HG03066 (cell line): Measurements from ENCODE around the gene ULK4.
"Not testable (repeated sequence)": the region's sequence is repeated elsewhere in the genome, so short reads cannot be mapped to it uniquely, and the experiment has no call there.

Experiments used
- ATAC-seq: cut with Tn5 transposase; IDR thresholded peaks from one replicate; pipeline ENCODE4 v1.9.1; 2021; ENCODE audit warnings: low read depth; ENCODE audit not compliant: unreplicated experiment

Gene ULK4

DNA sequence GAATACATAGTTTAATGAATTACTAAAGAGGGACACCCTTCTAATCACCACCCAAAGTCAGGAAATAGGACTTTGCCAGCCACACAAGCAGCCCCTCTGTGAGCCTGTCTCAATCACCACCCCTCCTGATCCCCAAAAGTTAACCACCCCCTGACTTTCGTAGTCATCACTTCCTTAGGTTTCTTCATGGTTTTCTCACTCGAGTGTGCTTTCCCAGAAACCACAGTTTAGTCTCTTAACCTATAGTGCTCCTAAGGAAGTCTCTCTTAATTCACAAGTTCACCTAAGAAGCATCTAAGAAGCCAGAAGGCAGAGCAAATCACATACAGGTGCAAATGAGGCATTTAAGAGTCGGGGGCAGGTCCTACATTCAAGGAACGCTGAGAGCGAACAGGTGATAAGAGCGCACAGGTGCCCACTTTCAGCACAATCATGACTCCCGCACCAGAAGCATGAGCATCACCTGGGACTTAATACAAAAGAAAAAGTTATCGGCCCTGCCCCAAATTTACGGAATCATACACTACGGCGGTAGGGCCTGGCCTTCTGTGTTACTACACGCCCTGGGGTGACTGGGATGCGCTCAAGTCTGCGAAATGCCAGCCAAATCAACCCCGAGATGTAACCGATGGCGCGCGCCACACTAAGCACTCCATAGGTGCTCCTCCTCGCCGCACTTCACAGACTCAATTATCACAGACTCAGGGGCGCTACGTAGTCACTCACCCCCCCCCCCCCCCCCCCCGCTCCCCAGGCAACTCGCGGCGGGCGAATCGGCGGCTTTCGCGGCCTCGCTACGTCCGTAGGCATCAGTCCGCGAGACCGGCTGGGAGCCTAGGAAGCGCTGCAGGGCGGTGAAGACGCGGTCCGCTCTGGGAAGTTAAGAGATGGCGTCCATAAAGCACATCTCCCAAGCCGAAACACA lies 815 bp downstream of the ULK4 start:
- ATAC-seq, result peak; percentile 12

GRCh38 chr3:41956574-41956973 lies 5.3 kb downstream of the ULK4 start:
- ATAC-seq, result no peak

GRCh38 chr3:41955192-41955591 lies 6.7 kb downstream of the ULK4 start:
- no peak for ATAC-seq

GRCh38 chr3:41943311-41943843 lies 18.5 kb downstream of the ULK4 start:
- ATAC-seq, result no peak

- no peak for ATAC-seq
Measured at GRCh38 chr3:41940393-41940792, 21.5 kb downstream of the ULK4 start.

DNA sequence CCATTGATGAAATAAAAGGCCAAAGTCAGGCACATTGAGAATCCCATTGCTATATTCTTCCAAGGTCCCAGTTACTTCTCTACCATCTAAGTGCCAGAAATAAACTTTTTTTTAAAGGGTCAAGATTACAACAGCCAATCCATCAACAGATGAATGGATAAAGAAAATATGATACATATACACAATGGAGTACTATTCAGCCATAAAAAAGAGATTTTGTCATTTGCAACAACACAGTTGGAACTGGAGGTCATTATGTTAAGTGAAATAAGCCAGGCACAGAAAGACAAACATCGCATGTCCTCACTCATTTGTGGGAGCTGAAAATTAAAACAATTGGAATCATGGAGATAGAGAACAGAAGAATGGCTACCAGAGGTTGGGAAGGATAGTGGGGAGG lies 25.5 kb downstream of the ULK4 start:
- ATAC-seq, result no peak

- no peak for ATAC-seq
Measured at GRCh38 chr3:41933154-41933676, 28.7 kb downstream of the ULK4 start.

DNA sequence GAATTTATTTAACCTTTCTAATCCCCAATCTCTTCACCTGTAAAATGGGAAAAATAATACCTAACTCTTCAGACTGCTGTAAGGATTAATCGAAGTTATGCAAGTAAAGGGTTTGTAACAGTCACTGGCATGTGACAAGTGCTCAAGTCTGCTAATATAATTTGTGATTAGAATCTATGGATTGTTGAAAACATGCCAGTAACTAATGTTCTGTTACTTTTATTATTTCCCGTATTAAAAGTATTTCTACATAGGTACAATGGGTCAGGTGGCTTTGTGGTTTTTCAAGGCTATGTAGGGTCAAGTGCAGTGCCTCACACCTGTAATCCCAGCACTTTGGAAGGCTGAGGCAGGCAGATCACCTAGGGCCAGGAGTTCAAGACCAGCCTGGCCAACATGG lies 29.4 kb downstream of the ULK4 start:
- no peak for ATAC-seq

GRCh38 chr3:41920406-41920965 lies 41.4 kb downstream of the ULK4 start:
- no peak for ATAC-seq

DNA sequence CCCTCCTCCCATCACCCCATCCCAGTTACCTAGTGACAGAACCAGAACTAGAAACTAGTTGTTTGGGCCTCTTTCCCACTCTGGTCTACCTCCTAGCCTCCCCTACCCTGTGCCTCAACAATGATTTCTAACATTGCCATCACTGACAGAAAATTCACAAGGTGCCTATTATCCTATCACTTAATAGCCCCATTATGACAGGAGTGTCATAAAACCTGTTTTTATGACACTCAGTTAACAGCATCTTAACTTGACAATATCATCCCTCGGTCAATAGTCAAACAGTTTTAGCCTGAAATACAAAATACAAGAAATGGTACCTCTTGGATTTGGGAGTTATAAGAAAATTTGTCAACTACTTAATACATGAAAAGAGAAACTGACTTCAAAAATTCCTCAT lies 46.5 kb downstream of the ULK4 start:
- no peak for ATAC-seq

DNA sequence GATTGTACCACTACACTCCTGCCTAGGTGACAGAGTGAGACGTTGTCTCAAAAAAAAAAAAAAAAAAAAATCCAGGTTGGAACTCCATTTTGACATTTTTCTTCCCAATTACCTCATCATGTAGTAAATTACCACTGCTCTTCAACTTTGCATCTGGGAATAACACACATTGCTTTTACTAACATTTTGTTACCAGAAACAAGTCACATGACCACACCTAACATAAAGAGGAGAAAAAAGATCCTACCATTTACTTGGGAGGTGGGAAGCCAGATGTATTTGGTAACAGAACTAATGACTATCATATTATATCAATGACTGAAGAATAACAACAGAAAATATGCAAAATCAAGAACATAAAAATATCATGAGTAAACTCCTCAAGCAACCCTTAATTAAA lies 49.6 kb downstream of the ULK4 start:
- no peak for ATAC-seq

GRCh38 chr3:41907330-41908073 lies 54.4 kb downstream of the ULK4 start:
- ATAC-seq, result no peak

DNA sequence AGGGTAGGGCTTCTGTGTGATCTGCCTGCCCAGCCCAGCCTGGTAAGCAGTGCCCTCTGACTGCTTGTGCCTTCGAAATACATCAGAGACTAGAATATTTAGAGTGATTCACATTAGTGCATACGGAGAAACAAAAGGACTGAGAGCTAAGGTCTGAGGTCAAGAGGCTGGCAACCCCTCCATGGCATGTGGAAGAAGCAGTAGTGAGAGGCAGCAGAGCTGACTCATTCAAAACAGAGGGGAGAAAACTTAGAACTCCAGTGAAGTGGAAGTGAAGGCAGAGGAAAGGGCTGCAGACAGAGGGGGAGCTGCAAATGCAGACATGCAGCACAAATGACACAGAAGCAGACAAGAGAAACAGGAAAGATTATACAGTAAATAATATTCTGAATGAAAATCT lies 61.6 kb downstream of the ULK4 start:
- no peak for ATAC-seq

DNA sequence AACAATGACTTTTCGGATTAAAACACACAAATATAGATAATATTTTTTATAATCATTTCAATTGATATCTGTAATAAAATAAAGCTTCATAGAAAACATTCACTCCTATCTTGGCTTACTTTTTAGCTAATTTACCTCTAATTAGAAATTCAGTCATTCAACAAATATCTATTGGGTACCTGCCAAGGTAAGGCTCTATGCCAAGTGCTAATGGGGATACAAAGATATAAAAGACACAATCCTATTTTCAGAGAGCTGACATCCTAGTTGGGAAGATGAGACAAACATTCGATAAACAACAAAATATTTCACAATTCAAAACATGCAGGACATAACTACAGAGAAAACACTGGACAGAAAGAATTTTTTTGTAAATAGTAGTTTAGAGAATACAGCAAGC lies 63.3 kb downstream of the ULK4 start:
- no peak for ATAC-seq

DNA sequence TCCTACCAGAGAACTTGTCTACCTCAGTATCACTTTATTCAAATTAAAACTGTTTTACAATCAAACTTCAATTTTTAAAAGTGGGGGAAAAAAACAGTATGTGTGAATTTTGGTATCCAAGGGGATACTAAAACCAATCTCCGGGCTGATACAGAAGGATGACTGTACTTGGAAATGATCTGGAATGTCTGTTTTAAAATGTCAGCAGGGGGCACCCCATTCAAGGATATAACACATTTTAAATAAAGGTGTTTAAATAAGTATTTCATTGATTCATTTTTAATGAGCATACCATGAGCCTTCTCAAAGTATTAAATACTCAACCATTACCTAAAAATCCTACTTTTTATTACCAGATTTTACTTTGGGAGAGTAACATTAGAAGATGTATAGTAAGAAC lies 67.9 kb downstream of the ULK4 start:
- no peak for ATAC-seq

GRCh38 chr3:41888368-41889076 lies 73.4 kb downstream of the ULK4 start:
- ATAC-seq, result no peak

DNA sequence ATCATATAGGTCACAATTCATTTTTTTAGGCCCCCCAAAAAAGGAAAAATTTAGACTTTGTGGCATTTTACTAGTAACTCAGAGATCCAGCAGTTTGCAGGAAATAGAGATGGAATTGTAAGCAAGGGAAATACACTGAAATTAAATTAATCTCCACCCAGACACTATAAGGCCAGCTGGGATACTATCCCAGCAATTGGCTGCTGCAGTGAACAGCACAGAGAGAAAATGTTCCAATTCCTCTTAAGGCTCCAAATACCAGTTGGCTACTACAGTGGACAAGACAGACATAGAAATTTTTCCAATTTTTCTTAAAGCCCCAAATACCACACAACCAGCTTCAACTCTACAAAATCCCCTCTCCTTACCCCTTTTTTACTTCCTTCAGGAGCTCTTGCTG lies 78.9 kb downstream of the ULK4 start:
- no peak for ATAC-seq

DNA sequence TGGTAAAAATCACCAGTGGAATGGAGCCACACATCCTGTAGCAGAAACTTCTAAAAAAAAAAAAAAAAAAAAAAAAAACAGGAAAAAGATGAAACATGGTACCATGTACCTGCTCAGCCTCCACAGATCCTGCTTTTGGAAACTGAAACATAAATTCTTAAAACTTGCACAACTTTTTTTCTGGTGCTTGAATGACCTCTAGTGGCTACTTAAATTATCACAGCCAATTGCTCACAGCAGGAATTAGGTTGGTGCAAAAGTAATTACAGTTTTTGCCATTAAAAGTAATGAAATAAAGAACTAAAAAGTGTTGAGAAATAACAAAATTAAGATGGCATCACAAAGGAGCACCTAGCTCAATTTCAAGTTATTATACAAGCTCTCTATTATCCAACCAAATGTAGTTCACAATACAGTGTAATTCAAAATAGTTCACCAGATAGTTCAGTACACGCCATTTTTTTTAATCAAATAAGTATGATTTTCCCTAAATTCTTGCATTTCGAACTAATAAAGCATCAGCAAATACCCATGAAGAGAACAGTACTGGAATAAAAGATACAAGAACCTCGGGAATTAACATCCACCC lies 80.6 kb downstream of the ULK4 start:
- no peak for ATAC-seq

DNA sequence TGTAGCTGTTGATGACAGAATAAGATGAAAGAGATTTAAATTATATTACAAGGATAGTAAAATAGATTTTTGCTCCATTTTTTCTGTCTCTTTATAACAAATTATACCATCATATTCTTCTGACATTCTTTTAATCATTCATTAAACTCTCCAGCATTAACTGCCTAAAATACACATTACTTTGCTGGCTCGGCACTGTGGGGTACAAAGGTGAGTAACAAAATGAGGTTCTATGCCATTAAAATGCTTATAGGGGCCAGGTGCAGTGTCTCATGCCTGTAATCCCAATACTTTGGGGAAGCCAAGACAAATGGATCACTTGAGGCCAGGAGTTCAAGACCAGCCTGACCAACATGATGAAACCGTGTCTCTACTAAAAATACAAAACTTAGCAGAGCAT lies 81.5 kb downstream of the ULK4 start:
- no peak for ATAC-seq

DNA sequence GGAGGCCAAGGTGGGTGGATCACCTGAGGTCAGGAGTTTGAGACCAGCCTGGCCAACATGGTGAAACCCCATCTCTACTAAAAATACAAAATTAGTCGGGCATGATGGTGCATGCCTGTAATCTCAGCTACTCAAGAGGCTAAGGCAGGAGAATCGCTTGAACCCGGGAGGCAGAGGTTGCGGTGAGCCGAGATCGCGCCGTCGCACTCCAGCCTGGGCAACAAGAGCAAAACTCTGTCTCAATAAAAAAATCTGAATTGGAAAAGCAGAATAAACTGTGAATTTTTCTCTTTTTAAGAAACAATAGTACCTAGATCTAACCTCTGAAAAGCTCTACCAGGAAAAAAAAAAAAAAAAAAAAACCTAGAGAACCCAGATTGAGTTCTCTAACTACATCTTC lies 84.2 kb downstream of the ULK4 start:
- ATAC-seq, result not testable (repeated sequence)
